Measurements from ENCODE around the gene NASP. TPM values are rescaled to one million over a fixed set of nuclear protein-coding genes. Genes with fewer than 3 reads are reported as not detected.

Gene NASP
- total RNA-seq, 1 donor from 2014 or later, result 55.9 TPM

GRCh38 chr1:45630429-45630828, 46.6 kb downstream of the NASP start:
- Mint-ChIP-seq H3K9me3 (ENCODE audit: unreplicated experiment) (no peaks in the 10 kb centered on the region), H3K27ac (ENCODE audit: unreplicated experiment) (no peak overlapping the region), H3K4me3 (ENCODE audit: unreplicated experiment) (peak overlapping the region; percentile 20), H3K36me3 (ENCODE audit: low read depth, unreplicated experiment) (peaks cover 26% of the 10 kb centered on the region), H3K27me3 (ENCODE audit: low read depth, unreplicated experiment) (no peaks in the 10 kb centered on the region), H3K4me1 (ENCODE audit: low read depth, unreplicated experiment) (no peaks in the 10 kb centered on the region)
- H3K27me3 ChIP-seq (ENCODE audit: insufficient read depth, low read length), result no peaks in the 10 kb centered on the region
- H4K20me1 ChIP-seq (ENCODE audit: insufficient read depth, low read length), result peaks cover 25% of the 10 kb centered on the region
- DNase-seq (ENCODE audit: low read depth) (no peak), FAIRE-seq (no peak)
- no peak overlapping the region for H3K4me3 ChIP-seq (ENCODE audit: insufficient read depth, low read depth, low read length)
- no peaks in the 10 kb centered on the region for H3K9me3 ChIP-seq (ENCODE audit: insufficient read depth, low read depth, low read length)
- no peak overlapping the region for H3K4me2 ChIP-seq (ENCODE audit: low read length)
- H2AFZ ChIP-seq (ENCODE audit: low read depth, low read length), result no peak overlapping the region
- no peak overlapping the region for H3K9ac ChIP-seq (ENCODE audit: low read length)
- H3K79me2 ChIP-seq (ENCODE audit: insufficient read depth, low read length), result no peaks in the 10 kb centered on the region
- TF ChIP-seq, protein P1, sequence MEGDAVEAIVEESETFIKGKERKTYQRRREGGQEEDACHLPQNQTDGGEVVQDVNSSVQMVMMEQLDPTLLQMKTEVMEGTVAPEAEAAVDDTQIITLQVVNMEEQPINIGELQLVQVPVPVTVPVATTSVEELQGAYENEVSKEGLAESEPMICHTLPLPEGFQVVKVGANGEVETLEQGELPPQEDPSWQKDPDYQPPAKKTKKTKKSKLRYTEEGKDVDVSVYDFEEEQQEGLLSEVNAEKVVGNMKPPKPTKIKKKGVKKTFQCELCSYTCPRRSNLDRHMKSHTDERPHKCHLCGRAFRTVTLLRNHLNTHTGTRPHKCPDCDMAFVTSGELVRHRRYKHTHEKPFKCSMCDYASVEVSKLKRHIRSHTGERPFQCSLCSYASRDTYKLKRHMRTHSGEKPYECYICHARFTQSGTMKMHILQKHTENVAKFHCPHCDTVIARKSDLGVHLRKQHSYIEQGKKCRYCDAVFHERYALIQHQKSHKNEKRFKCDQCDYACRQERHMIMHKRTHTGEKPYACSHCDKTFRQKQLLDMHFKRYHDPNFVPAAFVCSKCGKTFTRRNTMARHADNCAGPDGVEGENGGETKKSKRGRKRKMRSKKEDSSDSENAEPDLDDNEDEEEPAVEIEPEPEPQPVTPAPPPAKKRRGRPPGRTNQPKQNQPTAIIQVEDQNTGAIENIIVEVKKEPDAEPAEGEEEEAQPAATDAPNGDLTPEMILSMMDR (IDR thresholded peaks at IDR 0.05; ENCODE audit: insufficient read depth, low read depth, low read length), result no peak
- no peak for TF ChIP-seq EZH2 (IDR thresholded peaks at IDR 0.05; ENCODE audit: insufficient read depth, low read length)
- H3K27ac ChIP-seq (ENCODE audit: low read depth, low read length), result no peak overlapping the region
- H3K36me3 ChIP-seq (ENCODE audit: insufficient read depth, low read length), result peaks cover 59% of the 10 kb centered on the region
- H3K4me1 ChIP-seq (ENCODE audit: insufficient read depth, low read length), result no peaks in the 10 kb centered on the region

DNA sequence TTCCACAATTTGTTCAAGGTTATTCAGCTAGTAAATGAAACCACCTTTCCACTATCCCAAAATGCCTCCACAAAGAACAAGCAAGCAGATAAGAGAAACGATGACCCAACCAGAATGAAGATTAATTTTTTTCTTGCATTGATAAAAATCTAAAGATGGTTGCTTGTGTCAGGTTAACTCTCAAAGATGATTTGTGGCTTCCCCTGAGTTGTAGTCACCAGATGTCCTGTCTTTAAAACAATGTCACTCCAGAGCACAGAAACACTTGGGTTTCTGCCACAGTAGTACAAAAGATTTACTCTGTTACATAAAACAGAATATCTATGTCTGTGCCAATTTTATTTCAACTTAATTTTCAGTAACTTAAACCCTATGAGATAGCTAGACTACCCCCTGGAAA, 51.4 kb downstream of the NASP start:
- H3K79me2 ChIP-seq (ENCODE audit: insufficient read depth, low read length), result no peaks in the 10 kb centered on the region
- H3K4me2 ChIP-seq (ENCODE audit: low read length), result no peak overlapping the region
- H3K36me3 Mint-ChIP-seq (ENCODE audit: low read depth, unreplicated experiment), result peaks cover 15% of the 10 kb centered on the region
- no peak overlapping the region for H3K27ac ChIP-seq (ENCODE audit: low read depth, low read length)
- peaks cover 14% of the 10 kb centered on the region for H4K20me1 ChIP-seq (ENCODE audit: insufficient read depth, low read length)
- no peak overlapping the region for H3K4me3 Mint-ChIP-seq (ENCODE audit: unreplicated experiment)
- no peaks in the 10 kb centered on the region for H3K27me3 ChIP-seq (ENCODE audit: insufficient read depth, low read length)
- no peaks in the 10 kb centered on the region for H3K9me3 Mint-ChIP-seq (ENCODE audit: unreplicated experiment)
- no peaks in the 10 kb centered on the region for H3K9me3 ChIP-seq (ENCODE audit: insufficient read depth, low read depth, low read length)
- no peak overlapping the region for H3K9ac ChIP-seq (ENCODE audit: low read length)
- DNase-seq (ENCODE audit: low read depth), result no peak
- H3K4me3 ChIP-seq (ENCODE audit: insufficient read depth, low read depth, low read length), result no peak overlapping the region
- no peak overlapping the region for H2AFZ ChIP-seq (ENCODE audit: low read depth, low read length)
- H3K4me1 ChIP-seq (ENCODE audit: insufficient read depth, low read length), result no peaks in the 10 kb centered on the region
- no peaks in the 10 kb centered on the region for H3K4me1 Mint-ChIP-seq (ENCODE audit: low read depth, unreplicated experiment)
- H3K36me3 ChIP-seq (ENCODE audit: insufficient read depth, low read length), result peaks cover 62% of the 10 kb centered on the region
- no peak for FAIRE-seq
- TF ChIP-seq EZH2 (IDR thresholded peaks at IDR 0.05; ENCODE audit: insufficient read depth, low read length), result no peak
- TF ChIP-seq, protein P1 (IDR thresholded peaks at IDR 0.05; ENCODE audit: insufficient read depth, low read depth, low read length), result no peak
- no peaks in the 10 kb centered on the region for H3K27me3 Mint-ChIP-seq (ENCODE audit: low read depth, unreplicated experiment)
- H3K27ac Mint-ChIP-seq (ENCODE audit: unreplicated experiment), result no peak overlapping the region

DNA sequence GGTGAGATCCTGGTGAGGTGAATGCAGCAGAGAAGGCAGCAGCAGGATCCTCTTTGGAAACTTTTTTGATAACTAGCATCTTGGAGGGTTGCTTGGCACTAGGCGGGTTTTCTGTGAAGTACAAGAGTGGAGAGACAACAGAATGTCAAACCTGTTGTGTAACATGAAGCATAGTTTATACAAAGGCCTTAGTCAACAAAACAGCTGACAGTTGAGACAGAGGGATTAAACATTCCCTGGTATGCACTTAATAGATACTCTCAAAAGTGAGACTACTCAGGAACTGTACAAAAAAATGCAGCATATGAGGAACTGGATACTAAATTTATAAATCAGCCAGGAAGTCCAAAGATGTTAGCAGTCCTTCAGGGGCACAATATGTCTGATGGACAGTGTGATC, 56.5 kb downstream of the NASP start:
- H3K27me3 Mint-ChIP-seq (ENCODE audit: low read depth, unreplicated experiment), result no peaks in the 10 kb centered on the region
- H3K4me1 Mint-ChIP-seq (ENCODE audit: low read depth, unreplicated experiment), result peaks cover 2% of the 10 kb centered on the region
- H3K36me3 ChIP-seq (ENCODE audit: insufficient read depth, low read length), result peaks cover 34% of the 10 kb centered on the region
- H3K9ac ChIP-seq (ENCODE audit: low read length), result no peak overlapping the region
- no peaks in the 10 kb centered on the region for H3K4me1 ChIP-seq (ENCODE audit: insufficient read depth, low read length)
- H2AFZ ChIP-seq (ENCODE audit: low read depth, low read length), result no peak overlapping the region
- no peaks in the 10 kb centered on the region for H3K79me2 ChIP-seq (ENCODE audit: insufficient read depth, low read length)
- no peaks in the 10 kb centered on the region for H3K9me3 Mint-ChIP-seq (ENCODE audit: unreplicated experiment)
- DNase-seq (ENCODE audit: low read depth) (no peak), FAIRE-seq (no peak)
- TF ChIP-seq, protein P1 (IDR thresholded peaks at IDR 0.05; ENCODE audit: insufficient read depth, low read depth, low read length), result no peak
- no peak for TF ChIP-seq EZH2 (IDR thresholded peaks at IDR 0.05; ENCODE audit: insufficient read depth, low read length)
- H4K20me1 ChIP-seq (ENCODE audit: insufficient read depth, low read length), result peaks cover 11% of the 10 kb centered on the region
- H3K36me3 Mint-ChIP-seq (ENCODE audit: low read depth, unreplicated experiment), result peaks cover 11% of the 10 kb centered on the region
- H3K4me3 ChIP-seq (ENCODE audit: insufficient read depth, low read depth, low read length), result no peak overlapping the region
- no peak overlapping the region for H3K4me3 Mint-ChIP-seq (ENCODE audit: unreplicated experiment)
- no peak overlapping the region for H3K4me2 ChIP-seq (ENCODE audit: low read length)
- H3K27ac ChIP-seq (ENCODE audit: low read depth, low read length), result no peak overlapping the region
- H3K27ac Mint-ChIP-seq (ENCODE audit: unreplicated experiment), result no peak overlapping the region
- H3K27me3 ChIP-seq (ENCODE audit: insufficient read depth, low read length), result no peaks in the 10 kb centered on the region
- no peaks in the 10 kb centered on the region for H3K9me3 ChIP-seq (ENCODE audit: insufficient read depth, low read depth, low read length)

Data from astrocyte (in vitro differentiated cells and primary cell).